Measurements from ENCODE around the gene LRRC73.

Gene LRRC73

DNA sequence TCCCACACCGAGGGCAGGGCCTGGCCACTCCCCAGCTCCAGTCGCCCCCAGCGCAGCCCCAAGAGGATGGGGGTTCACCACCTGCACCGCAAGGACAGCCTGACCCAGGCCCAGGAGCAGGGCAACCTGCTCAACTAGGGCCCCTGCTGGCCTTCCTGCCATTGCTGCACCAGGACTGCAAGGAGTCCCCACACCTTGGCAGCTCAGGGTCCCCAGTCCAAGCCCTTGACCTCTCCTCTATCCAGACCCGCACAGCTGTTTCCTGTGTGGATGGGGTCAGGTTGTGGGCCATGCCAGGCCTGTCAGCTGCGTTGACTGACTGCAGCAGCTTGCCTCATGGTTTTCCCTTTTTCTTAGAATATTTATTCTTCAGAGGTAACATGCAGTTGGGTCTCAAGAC lies 4.4 kb downstream of the LRRC73 start:
- Histone ChIP-seq H3K9me2 (replicated peaks; ENCODE audit: insufficient read depth, low read length) (no peaks in the 10 kb centered on the region), H3K27ac (ENCODE audit: low read length) (no peak overlapping the region), H3K9me3 (replicated peaks; ENCODE audit: insufficient read depth, low read length) (no peaks in the 10 kb centered on the region), H2AFZ (ENCODE audit: low read length) (no peak overlapping the region), H3K27me3 (replicated peaks; ENCODE audit: insufficient read depth, low read length) (peaks cover 6% of the 10 kb centered on the region; the same call in 1 of the 2 replicates), H3K4me1 (ENCODE audit: low read length) (no peaks in the 10 kb centered on the region; the same call in 1 of the 2 replicates), H3K79me2 (ENCODE audit: low read length) (no peaks in the 10 kb centered on the region), H4K20me1 (ENCODE audit: insufficient read depth, low read length) (no peaks in the 10 kb centered on the region), H3K4me3 (ENCODE audit: low read length) (no peak overlapping the region), H3F3A (ENCODE audit: insufficient read depth, low read length) (no peaks in the 10 kb centered on the region), H3K4me2 (ENCODE audit: low read depth, low read length) (no peak overlapping the region), H3K36me3 (replicated peaks; ENCODE audit: insufficient read depth, low read length) (no peaks in the 10 kb centered on the region), H3K9ac (ENCODE audit: low read length) (no peak overlapping the region)
- TF ChIP-seq EZH2phosphoT487 (IDR thresholded peaks at IDR 0.05; ENCODE audit: low read length) = no peak
- TF ChIP-seq, protein P1, sequence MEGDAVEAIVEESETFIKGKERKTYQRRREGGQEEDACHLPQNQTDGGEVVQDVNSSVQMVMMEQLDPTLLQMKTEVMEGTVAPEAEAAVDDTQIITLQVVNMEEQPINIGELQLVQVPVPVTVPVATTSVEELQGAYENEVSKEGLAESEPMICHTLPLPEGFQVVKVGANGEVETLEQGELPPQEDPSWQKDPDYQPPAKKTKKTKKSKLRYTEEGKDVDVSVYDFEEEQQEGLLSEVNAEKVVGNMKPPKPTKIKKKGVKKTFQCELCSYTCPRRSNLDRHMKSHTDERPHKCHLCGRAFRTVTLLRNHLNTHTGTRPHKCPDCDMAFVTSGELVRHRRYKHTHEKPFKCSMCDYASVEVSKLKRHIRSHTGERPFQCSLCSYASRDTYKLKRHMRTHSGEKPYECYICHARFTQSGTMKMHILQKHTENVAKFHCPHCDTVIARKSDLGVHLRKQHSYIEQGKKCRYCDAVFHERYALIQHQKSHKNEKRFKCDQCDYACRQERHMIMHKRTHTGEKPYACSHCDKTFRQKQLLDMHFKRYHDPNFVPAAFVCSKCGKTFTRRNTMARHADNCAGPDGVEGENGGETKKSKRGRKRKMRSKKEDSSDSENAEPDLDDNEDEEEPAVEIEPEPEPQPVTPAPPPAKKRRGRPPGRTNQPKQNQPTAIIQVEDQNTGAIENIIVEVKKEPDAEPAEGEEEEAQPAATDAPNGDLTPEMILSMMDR (IDR thresholded peaks at IDR 0.05; ENCODE audit: low read length) = no peak
- no peak for TF ChIP-seq EZH2 (optimal IDR thresholded peaks at IDR 0.05; ENCODE audit: low read depth, low read length)
- DNase-seq = no peak

DNA sequence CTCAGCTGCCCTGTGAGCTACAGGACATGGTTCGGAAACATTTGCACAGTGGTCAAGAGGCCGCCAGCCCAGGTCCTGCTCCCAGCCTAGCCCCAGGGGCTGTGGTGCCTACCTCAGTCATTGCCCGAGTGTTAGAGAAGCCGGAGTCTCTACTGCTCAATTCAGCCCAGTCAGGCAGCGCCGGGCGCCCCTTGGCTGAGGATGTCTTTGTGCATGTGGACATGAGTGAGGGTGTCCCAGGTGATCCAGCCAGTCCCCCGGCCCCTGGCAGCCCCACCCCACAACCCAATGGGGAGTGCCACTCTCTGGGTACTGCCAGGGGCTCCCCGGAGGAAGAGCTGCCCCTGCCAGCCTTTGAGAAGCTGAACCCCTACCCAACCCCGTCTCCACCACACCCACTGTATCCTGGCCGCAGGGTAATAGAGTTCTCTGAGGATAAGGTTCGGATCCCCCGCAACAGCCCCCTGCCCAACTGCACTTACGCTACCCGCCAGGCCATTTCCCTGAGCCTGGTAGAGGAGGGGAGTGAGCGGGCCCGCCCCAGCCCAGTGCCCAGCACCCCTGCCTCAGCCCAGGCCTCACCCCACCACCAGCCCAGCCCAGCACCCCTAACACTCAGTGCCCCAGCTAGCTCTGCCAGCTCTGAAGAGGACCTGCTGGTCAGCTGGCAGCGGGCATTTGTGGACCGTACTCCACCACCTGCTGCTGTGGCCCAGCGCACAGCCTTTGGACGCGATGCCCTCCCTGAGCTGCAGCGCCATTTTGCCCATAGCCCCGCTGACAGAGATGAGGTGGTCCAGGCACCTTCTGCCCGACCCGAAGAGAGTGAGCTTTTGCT lies 5.2 kb downstream of the LRRC73 start:
- no peak for DNase-seq
- no peaks in the 10 kb centered on the region for H3K36me3 ChIP-seq (replicated peaks; ENCODE audit: insufficient read depth, low read length)
- no peak overlapping the region for H3K9ac ChIP-seq (ENCODE audit: low read length)
- no peaks in the 10 kb centered on the region for H3F3A ChIP-seq (ENCODE audit: insufficient read depth, low read length)
- H4K20me1 ChIP-seq (ENCODE audit: insufficient read depth, low read length) = no peaks in the 10 kb centered on the region
- H3K27me3 ChIP-seq (replicated peaks; ENCODE audit: insufficient read depth, low read length) = peaks cover 6% of the 10 kb centered on the region; the same call in 1 of the 2 replicates
- no peak overlapping the region for H3K4me3 ChIP-seq (ENCODE audit: low read length)
- H3K4me2 ChIP-seq (ENCODE audit: low read depth, low read length) = no peak overlapping the region
- H2AFZ ChIP-seq (ENCODE audit: low read length) = no peak overlapping the region
- no peak for TF ChIP-seq EZH2 (optimal IDR thresholded peaks at IDR 0.05; ENCODE audit: low read depth, low read length)
- no peak for TF ChIP-seq EZH2phosphoT487 (IDR thresholded peaks at IDR 0.05; ENCODE audit: low read length)
- TF ChIP-seq, protein P1 (IDR thresholded peaks at IDR 0.05; ENCODE audit: low read length) = no peak
- H3K9me3 ChIP-seq (replicated peaks; ENCODE audit: insufficient read depth, low read length) = no peaks in the 10 kb centered on the region
- no peaks in the 10 kb centered on the region for H3K9me2 ChIP-seq (replicated peaks; ENCODE audit: insufficient read depth, low read length)
- H3K4me1 ChIP-seq (ENCODE audit: low read length) = no peaks in the 10 kb centered on the region
- H3K79me2 ChIP-seq (ENCODE audit: low read length) = no peaks in the 10 kb centered on the region
- H3K27ac ChIP-seq (ENCODE audit: low read length) = no peak overlapping the region

DNA sequence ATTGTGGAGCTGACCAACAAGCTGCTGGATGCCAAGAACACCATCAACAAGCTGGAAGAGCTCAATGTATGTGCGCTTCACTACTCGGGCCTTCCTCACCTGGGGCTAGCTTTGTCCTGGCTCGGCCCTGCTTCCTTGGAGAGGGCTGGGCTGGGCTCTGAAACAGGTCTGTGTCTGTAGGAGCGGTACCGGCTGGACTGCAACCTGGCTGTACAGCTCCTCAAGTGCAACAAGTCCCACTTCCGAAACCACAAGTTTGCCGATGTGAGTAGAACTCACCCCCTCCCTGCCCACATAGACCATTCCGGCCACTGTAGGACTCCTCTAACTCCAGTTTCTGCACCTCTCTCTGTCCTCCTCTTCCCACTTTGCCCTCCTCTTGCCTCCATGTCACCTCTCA lies 6.7 kb downstream of the LRRC73 start:
- no peaks in the 10 kb centered on the region for H3K79me2 ChIP-seq (ENCODE audit: low read length)
- no peaks in the 10 kb centered on the region for H3K9me3 ChIP-seq (replicated peaks; ENCODE audit: insufficient read depth, low read length)
- no peaks in the 10 kb centered on the region for H3K4me1 ChIP-seq (ENCODE audit: low read length)
- no peak overlapping the region for H3K4me3 ChIP-seq (ENCODE audit: low read length)
- H3K27me3 ChIP-seq (replicated peaks; ENCODE audit: insufficient read depth, low read length) = no peaks in the 10 kb centered on the region
- H3K4me2 ChIP-seq (ENCODE audit: low read depth, low read length) = no peak overlapping the region
- TF ChIP-seq, protein P1 (IDR thresholded peaks at IDR 0.05; ENCODE audit: low read length) = no peak
- TF ChIP-seq EZH2phosphoT487 (IDR thresholded peaks at IDR 0.05; ENCODE audit: low read length) (no peak), EZH2 (optimal IDR thresholded peaks at IDR 0.05; ENCODE audit: low read depth, low read length) (no peak)
- no peaks in the 10 kb centered on the region for H4K20me1 ChIP-seq (ENCODE audit: insufficient read depth, low read length)
- no peaks in the 10 kb centered on the region for H3F3A ChIP-seq (ENCODE audit: insufficient read depth, low read length)
- H3K36me3 ChIP-seq (replicated peaks; ENCODE audit: insufficient read depth, low read length) = 0 out of 2 replicates have a peak, but pooled peaks cover 3% of the 10 kb centered on the region
- H3K9me2 ChIP-seq (replicated peaks; ENCODE audit: insufficient read depth, low read length) = no peaks in the 10 kb centered on the region
- no peak overlapping the region for H3K9ac ChIP-seq (ENCODE audit: low read length)
- no peak overlapping the region for H3K27ac ChIP-seq (ENCODE audit: low read length)
- H2AFZ ChIP-seq (ENCODE audit: low read length) = no peak overlapping the region
- no peak for DNase-seq

Data from MM.1S (cell line).